MM.1S (cell line): ENCODE data around the gene UGGT1.
"Not testable (repeated sequence)": the region's sequence is repeated elsewhere in the genome, so short reads cannot be mapped to it uniquely, and the experiment has no call there.

Experiments used
- DNase-seq: peaks from one replicate; pipeline ENCODE4 v3.0.0-alpha.2; 2015
- H2AFZ ChIP-seq: fragments of 300-600 bp; sonication (generic); 2 replicates; pipeline ENCODE4 v1.6.0; 2016; ENCODE audit warnings: antibody characterized with exemption, low read length
- H3F3A ChIP-seq: fragments of 300-600 bp; sonication (generic); 2 replicates; pipeline ENCODE4 v1.6.1; 2016; ENCODE audit warnings: mild to moderate bottlenecking, antibody characterized with exemption, low read length, moderate library complexity, mixed read lengths; ENCODE audit not compliant: insufficient read depth
- H3K27ac ChIP-seq: fragments of 300-600 bp; sonication (generic); 2 replicates; pipeline ENCODE4 v1.5.1; 2016; ENCODE audit warnings: mild to moderate bottlenecking, low read length
- H3K27me3 ChIP-seq: fragments of 300-600 bp; sonication (generic); replicated peaks from 2 replicates; pipeline ENCODE4 v1.6.0; 2016; ENCODE audit warnings: low read length; ENCODE audit not compliant: insufficient read depth
- H3K36me3 ChIP-seq: fragments of 300-600 bp; sonication (generic); replicated peaks from 2 replicates; pipeline ENCODE4 v1.6.1; 2016; ENCODE audit warnings: mild to moderate bottlenecking, low read length, mixed read lengths; ENCODE audit not compliant: insufficient read depth
- H3K4me1 ChIP-seq: fragments of 300-600 bp; sonication (generic); 2 replicates; pipeline ENCODE4 v1.6.1; 2016; ENCODE audit warnings: low read length, mixed read lengths
- H3K4me2 ChIP-seq: fragments of 300-600 bp; sonication (generic); 2 replicates; pipeline ENCODE4 v1.6.0; 2016; ENCODE audit warnings: low read depth, low read length
- H3K4me3 ChIP-seq: fragments of 300-600 bp; sonication (generic); 2 replicates; pipeline ENCODE4 v1.5.1; 2016; ENCODE audit warnings: low read length, mixed read lengths
- H3K79me2 ChIP-seq: fragments of 300-600 bp; sonication (generic); 2 replicates; pipeline ENCODE4 v1.6.1; 2016; ENCODE audit warnings: mixed run types, low read length, mixed read lengths
- H3K9ac ChIP-seq: fragments of 300-600 bp; sonication (generic); 2 replicates; pipeline ENCODE4 v1.6.1; 2016; ENCODE audit warnings: low read length, mixed read lengths
- H3K9me2 ChIP-seq: fragments of 300-600 bp; sonication (generic); replicated peaks from 2 replicates; pipeline ENCODE4 v1.6.1; 2016; ENCODE audit warnings: mild to moderate bottlenecking, low read length, mixed read lengths; ENCODE audit not compliant: insufficient read depth
- H3K9me3 ChIP-seq: fragments of 300-600 bp; sonication (generic); replicated peaks from 2 replicates; pipeline ENCODE4 v1.6.1; 2016; ENCODE audit warnings: mild to moderate bottlenecking, low read length, mixed read lengths; ENCODE audit not compliant: insufficient read depth
- H4K20me1 ChIP-seq: fragments of 300-600 bp; sonication (generic); 2 replicates; pipeline ENCODE4 v1.6.1; 2016; ENCODE audit warnings: mild to moderate bottlenecking, low read length, moderate library complexity, mixed read lengths; ENCODE audit not compliant: insufficient read depth
- EZH2 ChIP-seq: fragments of 300-600 bp; sonication (generic); optimal IDR thresholded peaks from 2 replicates; pipeline ENCODE3; 2017; ENCODE audit warnings: low read depth, mild to moderate bottlenecking, antibody characterized with exemption, low read length, mixed read lengths
- EZH2phosphoT487 ChIP-seq: fragments of 300-600 bp; sonication (generic); IDR thresholded peaks from 2 replicates; pipeline ENCODE4 v1.6.1; 2018; ENCODE audit warnings: antibody characterized with exemption, low read length
- TF ChIP-seq, protein P1 (sequence below): fragments of 300-600 bp; sonication (generic); IDR thresholded peaks from 2 replicates; pipeline ENCODE4 v1.5.1; 2016; ENCODE audit warnings: antibody characterized with exemption, low read length, mixed read lengths

The UGGT1 gene

DNA sequence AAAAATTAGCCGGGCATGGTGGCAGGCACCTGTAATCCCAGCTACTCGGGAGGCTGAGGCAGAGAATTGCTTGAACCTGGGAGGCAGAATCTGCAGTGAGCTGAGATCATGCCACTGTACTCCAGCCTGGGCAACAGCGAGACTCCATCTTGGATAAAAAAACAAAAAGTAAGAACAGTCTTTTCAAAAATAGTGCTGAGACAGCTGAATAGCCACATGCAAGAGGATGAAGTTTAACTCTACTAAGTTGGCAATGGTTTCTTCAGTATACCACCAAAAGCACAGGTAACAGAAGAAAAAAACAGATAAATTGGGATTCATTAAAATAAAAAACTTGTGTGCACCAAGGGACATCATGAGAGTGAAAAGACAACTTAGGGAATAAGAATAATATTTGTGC lies 115.2 kb downstream of the UGGT1 start:
- no peak overlapping the region for H3K9ac ChIP-seq
- H3K9me3 ChIP-seq = no peaks in the 10 kb centered on the region
- H2AFZ ChIP-seq = no peak overlapping the region
- DNase-seq = no peak
- no peaks in the 10 kb centered on the region for H3F3A ChIP-seq
- no peak overlapping the region for H3K4me3 ChIP-seq
- no peaks in the 10 kb centered on the region for H3K36me3 ChIP-seq
- TF ChIP-seq EZH2phosphoT487 (no peak), EZH2 (no peak)
- TF ChIP-seq, protein P1, sequence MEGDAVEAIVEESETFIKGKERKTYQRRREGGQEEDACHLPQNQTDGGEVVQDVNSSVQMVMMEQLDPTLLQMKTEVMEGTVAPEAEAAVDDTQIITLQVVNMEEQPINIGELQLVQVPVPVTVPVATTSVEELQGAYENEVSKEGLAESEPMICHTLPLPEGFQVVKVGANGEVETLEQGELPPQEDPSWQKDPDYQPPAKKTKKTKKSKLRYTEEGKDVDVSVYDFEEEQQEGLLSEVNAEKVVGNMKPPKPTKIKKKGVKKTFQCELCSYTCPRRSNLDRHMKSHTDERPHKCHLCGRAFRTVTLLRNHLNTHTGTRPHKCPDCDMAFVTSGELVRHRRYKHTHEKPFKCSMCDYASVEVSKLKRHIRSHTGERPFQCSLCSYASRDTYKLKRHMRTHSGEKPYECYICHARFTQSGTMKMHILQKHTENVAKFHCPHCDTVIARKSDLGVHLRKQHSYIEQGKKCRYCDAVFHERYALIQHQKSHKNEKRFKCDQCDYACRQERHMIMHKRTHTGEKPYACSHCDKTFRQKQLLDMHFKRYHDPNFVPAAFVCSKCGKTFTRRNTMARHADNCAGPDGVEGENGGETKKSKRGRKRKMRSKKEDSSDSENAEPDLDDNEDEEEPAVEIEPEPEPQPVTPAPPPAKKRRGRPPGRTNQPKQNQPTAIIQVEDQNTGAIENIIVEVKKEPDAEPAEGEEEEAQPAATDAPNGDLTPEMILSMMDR = no peak
- no peaks in the 10 kb centered on the region for H4K20me1 ChIP-seq
- no peaks in the 10 kb centered on the region for H3K79me2 ChIP-seq
- H3K27me3 ChIP-seq = no peaks in the 10 kb centered on the region
- H3K9me2 ChIP-seq = no peaks in the 10 kb centered on the region
- no peak overlapping the region for H3K27ac ChIP-seq
- H3K4me2 ChIP-seq = no peak overlapping the region
- H3K4me1 ChIP-seq = no peaks in the 10 kb centered on the region

- H3F3A ChIP-seq = no peaks in the 10 kb centered on the region
- TF ChIP-seq EZH2 = no peak
- no peak for TF ChIP-seq EZH2phosphoT487
- TF ChIP-seq, protein P1 = no peak
- H3K27ac ChIP-seq = no peak overlapping the region
- H3K4me2 ChIP-seq = no peak overlapping the region
- no peak overlapping the region for H3K4me3 ChIP-seq
- no peak for DNase-seq
- no peak overlapping the region for H3K9ac ChIP-seq
- no peaks in the 10 kb centered on the region for H3K36me3 ChIP-seq
- H4K20me1 ChIP-seq = no peaks in the 10 kb centered on the region
- no peaks in the 10 kb centered on the region for H3K4me1 ChIP-seq
- H3K9me2 ChIP-seq = no peaks in the 10 kb centered on the region
- H3K9me3 ChIP-seq = no peaks in the 10 kb centered on the region
- no peaks in the 10 kb centered on the region for H3K79me2 ChIP-seq
- H2AFZ ChIP-seq = no peak overlapping the region
- H3K27me3 ChIP-seq = no peaks in the 10 kb centered on the region
Measured at GRCh38 chr2:128208023-128208422, 117.0 kb downstream of the UGGT1 start.

DNA sequence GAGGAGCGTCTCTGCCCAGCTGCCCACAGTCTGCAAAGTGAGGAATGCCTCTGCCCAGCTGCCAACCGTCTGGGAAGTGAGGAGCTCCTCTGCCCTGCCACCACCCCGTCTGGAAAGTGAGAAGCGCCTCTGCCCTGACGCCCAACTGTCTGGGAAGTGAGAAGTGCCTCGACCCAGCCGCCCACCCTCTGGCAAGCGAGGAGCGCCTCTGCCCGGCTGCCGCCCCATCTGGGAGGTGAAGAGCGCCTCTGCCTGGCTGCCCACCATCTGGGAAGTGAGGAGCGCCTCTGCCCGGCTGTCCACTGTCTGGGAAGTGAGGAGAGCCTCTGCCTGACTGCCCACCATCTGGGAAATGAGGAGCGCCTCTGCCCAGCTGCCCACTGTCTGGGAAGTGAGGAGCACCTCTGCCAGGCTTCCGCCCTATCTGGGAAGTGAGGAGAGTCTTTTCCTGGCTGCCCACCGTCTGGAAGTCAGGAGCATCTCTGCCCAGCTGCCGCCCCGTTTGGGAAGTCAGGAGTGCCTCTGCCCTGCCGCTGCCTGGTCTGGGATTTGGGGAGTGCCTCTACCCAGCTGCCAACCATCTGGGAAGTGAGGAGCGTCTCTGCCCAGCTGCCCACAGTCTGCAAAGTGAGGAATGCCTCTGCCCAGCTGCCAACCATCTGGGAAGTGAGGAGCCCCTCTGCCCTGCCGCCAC lies 117.8 kb downstream of the UGGT1 start:
- H3K4me2 ChIP-seq, H3K9me3 ChIP-seq, H3K27me3 ChIP-seq, H2AFZ ChIP-seq, H3K79me2 ChIP-seq, H3K4me3 ChIP-seq, H3K9ac ChIP-seq, H4K20me1 ChIP-seq, H3F3A ChIP-seq, H3K9me2 ChIP-seq, DNase-seq, H3K27ac ChIP-seq, H3K36me3 ChIP-seq, H3K4me1 ChIP-seq: not testable (repeated sequence)

DNA sequence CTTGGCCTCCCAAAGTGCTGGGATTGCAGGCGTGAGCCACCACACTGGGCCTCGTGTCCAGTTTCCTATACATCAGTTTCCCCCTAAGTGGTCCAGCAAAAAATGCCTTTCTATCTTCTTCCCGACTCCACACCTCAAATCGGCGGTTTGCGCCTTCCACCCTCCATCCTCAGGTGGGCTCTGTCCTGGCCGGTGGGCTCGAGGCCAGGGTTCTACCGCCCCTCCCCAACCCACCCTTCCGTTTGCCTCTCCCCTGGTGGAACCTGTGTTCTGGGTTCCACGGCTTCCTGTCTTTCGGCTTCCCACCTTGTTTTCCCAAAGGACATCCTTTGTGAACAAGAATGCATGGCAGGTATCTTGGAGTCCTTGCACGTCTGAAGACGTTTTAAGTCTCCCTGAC lies 123.3 kb downstream of the UGGT1 start:
- no peak for DNase-seq
- H3K9me2 ChIP-seq = no peaks in the 10 kb centered on the region
- no peaks in the 10 kb centered on the region for H3K79me2 ChIP-seq
- H3K27ac ChIP-seq = no peak overlapping the region
- no peaks in the 10 kb centered on the region for H3F3A ChIP-seq
- H3K36me3 ChIP-seq = no peaks in the 10 kb centered on the region
- TF ChIP-seq, protein P1 = no peak
- TF ChIP-seq EZH2phosphoT487 (no peak), EZH2 (no peak)
- no peaks in the 10 kb centered on the region for H3K4me1 ChIP-seq
- no peaks in the 10 kb centered on the region for H4K20me1 ChIP-seq
- H2AFZ ChIP-seq = no peak overlapping the region
- H3K4me2 ChIP-seq = no peak overlapping the region
- H3K9me3 ChIP-seq = no peaks in the 10 kb centered on the region
- no peak overlapping the region for H3K4me3 ChIP-seq
- no peak overlapping the region for H3K9ac ChIP-seq
- H3K27me3 ChIP-seq = no peaks in the 10 kb centered on the region
